Heart left ventricle (tissue), 16 donors: ENCODE measurements around the gene KCNH5. TPM values are rescaled to one million over a fixed set of nuclear protein-coding genes. Genes with fewer than 3 reads are reported as not detected.

Experiments
- ATAC-seq, 4 donors: fragments of 200-7000 bp; cut with Tn5 transposase; one replicate each; pipeline ENCODE4 v1.9.1; 2020 to 2022; ENCODE audit warnings: moderate library complexity in 4 of 4, mild to moderate bottlenecking in 3 of 4, moderate number of reproducible peaks in 1 of 4
- DNase-seq, 5 donors: peaks; one replicate each; pipeline ENCODE4 v3.0.0-alpha.2; 2020
- H3K27ac ChIP-seq, 12 donors: fragments of 200-600 bp; sonication (generic) in 4 of 12; one replicate each; pipeline versions ENCODE4 v1.5.0 to v1.8.0; 2016 to 2022; ENCODE audit warnings: mild to moderate bottlenecking in 2 of 12
- H3K27me3 ChIP-seq, 9 donors: fragments of 200-600 bp; sonication (generic) in 2 of 9; one replicate each; pipeline versions ENCODE4 v1.5.1 to v1.8.0; 2016 to 2022; ENCODE audit warnings: mild to moderate bottlenecking in 3 of 9
- H3K36me3 ChIP-seq, 9 donors: fragments of 200-600 bp; sonication (generic) in 2 of 9; one replicate each; pipeline versions ENCODE4 v1.5.0 to v1.8.0; 2018 to 2022; ENCODE audit warnings: mild to moderate bottlenecking in 2 of 9
- H3K4me1 ChIP-seq, 12 donors: fragments of 200-600 bp; sonication (generic) in 4 of 12; one replicate each; pipeline versions ENCODE4 v1.5.0 to v1.8.0; 2016 to 2022; ENCODE audit warnings: mild to moderate bottlenecking in 3 of 12
- H3K4me3 ChIP-seq, 12 donors: fragments of 200-600 bp; sonication (generic) in 4 of 12; one replicate each; pipeline versions ENCODE4 v1.5.0 to v1.8.0; 2017 to 2022; ENCODE audit warnings: mild to moderate bottlenecking in 9 of 12, moderate library complexity in 4 of 12
- H3K9me3 ChIP-seq, 12 donors: fragments of 200-600 bp; sonication (generic) in 4 of 12; one replicate each; pipeline versions ENCODE4 v1.5.0 to v1.8.0; 2016 to 2022; ENCODE audit warnings: mild to moderate bottlenecking in 1 of 12
- CTCF ChIP-seq, 12 donors: fragments of 200-600 bp; sonication (generic) in 4 of 12; IDR thresholded peaks; one replicate each; pipeline versions ENCODE4 v1.5.0 to v1.8.0; 2018 to 2022; ENCODE audit warnings: antibody characterized with exemption in 12 of 12, mild to moderate bottlenecking in 5 of 12
- POLR2A ChIP-seq, 2 donors: fragments of 450-650 bp; IDR thresholded peaks; one replicate each; pipeline ENCODE4 v1.6.1; 2017; ENCODE audit warnings: antibody characterized with exemption in 2 of 2, mild to moderate bottlenecking in 2 of 2, moderate library complexity in 2 of 2
- WGBS, 4 donors: extraction: QIAGEN DNeasy Blood & Tissue Kit in 2 of 4; methylation state at CpG; one replicate each; pipeline versions ENCODE4 v1.1.5 to v1.1.7; 2013 to 2018; 5-methylcytosine and 5-hydroxymethylcytosine counted together
- intact Hi-C, 10 donors: fragments of 100-400 bp; cut with DNase I; formaldehyde crosslinking; loops; one replicate each; pipeline versions ENCODE4 v1.11.1 to v1.14.2; 2022
- polyA plus RNA-seq, 2 donors: library from polyadenylated mRNA; stranded (reverse); fragments of 200-250 nt; gene quantifications; one replicate each; pipeline ENCODE4 v1.2.3, GENCODE V29; 2013
- total RNA-seq, 9 donors: library from RNA; depleted of rRNA in 2 of 9; stranded (reverse); fragments of >200 nt in 2 of 9; fragmentation: NEBNext Ultra II Directional in 3 of 9; extraction: Animal tissue kit (Norgen Biotek cat#: 25700) in 3 of 9; gene quantifications; one replicate each; pipeline versions ENCODE4 v1.1.0 to v1.2.4, GENCODE V29; 2016 to 2023
- donor health status: ischemic (EF 13 %, LVEDD 7.1; RV severe dilation, severe dysfunction).
- donor health status: healthy with polysubstance abuse.
- donor health status: DM: no; HTN: yes; CAD: no.
- donor health status: DM: no; HTN: no; CAD: no.
- donor health status: ischemic (EF 25% LVEDD 6.9; RV normal size, moderate dysfunction).
- donor health status: ischemic (EF 25% LVEDD 5.7; RV mildly dilated, moderate dysfunction).
- donor health status: healthy.
- donor health status: DM: yes; HTN: yes; CAD: no.
- donor health status: ischemic (EF 35%, LVEDD 5.7; RV mildly dilated, moderate dysfunction).
- donor health status: nonischemic (EF 11% LVEDD 7.7; RV severe dilation, severe dysfunction).
- donor health status: DM: yes; HTN: yes; CAD: no.
- donor health status: PGD.
- donor health status: ischemic (EF 29% LVEDD 5.4; RV normal size, mild dysfunction).
- donor health status: nonischemic (EF 23%, LVEDD 6.1; RV moderate dilation, normal function).

Gene KCNH5
- total and polyA plus RNA-seq, 11 donors, result 0.17 to 0.66 TPM; not detected in 9

GRCh38 chr14:62692490-62693106 lies 352.7 kb downstream of the KCNH5 start:
- Histone ChIP-seq H3K27me3 (no peaks in the 10 kb centered on the region), H3K9me3 (peaks cover 0 to 15% (median under 1%) of the 10 kb centered on the region in 12 donors), H3K36me3 (no peaks in the 10 kb centered on the region), H3K27ac (no peak overlapping the region), H3K4me3 (no peak overlapping the region), H3K4me1 (no peaks in the 10 kb centered on the region)
- ATAC-seq (peak in 1 of 4 donors; percentile 42), DNase-seq (no peak)
- 60 to 97% (median 74%) methylated on average over 2 of the region's 2 CpGs for WGBS, 4 donors
- intact Hi-C loops, result no loop called here
- no peak for TF ChIP-seq POLR2A (IDR thresholded peaks at IDR 0.05)
- TF ChIP-seq CTCF (IDR thresholded peaks at IDR 0.05), result no peak

DNA sequence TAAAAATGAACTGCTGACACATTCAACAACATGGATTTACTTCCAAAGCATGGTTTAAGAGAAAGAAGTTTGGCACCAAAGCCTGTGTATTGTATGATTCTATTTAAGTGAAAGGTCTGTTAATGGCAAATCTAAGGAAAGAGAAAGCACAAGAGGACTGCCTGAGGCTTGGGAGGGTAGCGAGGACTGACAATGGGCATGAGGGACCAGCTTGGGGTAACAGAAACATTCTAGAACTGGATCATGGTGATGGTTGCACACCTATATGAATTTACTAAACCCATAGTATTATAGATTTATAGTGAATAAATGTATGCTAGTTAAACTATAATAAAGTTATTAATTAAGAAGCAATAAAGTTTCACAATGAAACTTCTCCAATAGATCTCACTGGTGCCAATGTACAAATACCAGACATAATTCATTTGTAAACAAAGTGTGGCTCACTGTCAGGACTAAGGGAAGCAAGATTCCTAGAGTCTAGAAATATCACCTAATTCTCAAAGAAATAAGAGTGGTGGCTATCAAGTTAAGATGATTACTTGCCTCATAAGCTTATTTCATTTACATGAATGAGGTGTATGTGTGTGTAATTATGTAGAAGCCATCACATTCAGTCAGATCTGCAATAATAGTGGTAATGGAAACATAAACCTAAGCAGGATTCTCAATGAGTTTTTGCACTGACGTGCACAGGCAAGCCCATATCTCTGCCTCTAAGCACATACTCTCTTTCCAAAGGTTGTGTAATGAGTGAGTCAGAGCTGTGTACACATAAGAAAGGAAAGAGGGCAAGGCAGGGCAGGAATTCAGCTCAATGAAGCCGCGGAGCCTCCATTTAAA lies 353.4 kb downstream of the KCNH5 start:
- Histone ChIP-seq H3K27me3 (no peaks in the 10 kb centered on the region), H3K9me3 (peaks cover 0 to 20% (median 2%) of the 10 kb centered on the region in 12 donors), H3K27ac (no peak overlapping the region), H3K4me3 (no peak overlapping the region), H3K36me3 (no peaks in the 10 kb centered on the region), H3K4me1 (no peaks in the 10 kb centered on the region)
- TF ChIP-seq POLR2A (IDR thresholded peaks at IDR 0.05), result no peak
- no peak for TF ChIP-seq CTCF (IDR thresholded peaks at IDR 0.05)
- intact Hi-C loops, result no loop called here
- ATAC-seq (peak in 3 of 4 donors; percentile 77 to 92 (median 89)), DNase-seq (no peak)
- 50 to 64% (median 57%) methylated on average over 4 of the region's 4 CpGs for WGBS, 4 donors

DNA sequence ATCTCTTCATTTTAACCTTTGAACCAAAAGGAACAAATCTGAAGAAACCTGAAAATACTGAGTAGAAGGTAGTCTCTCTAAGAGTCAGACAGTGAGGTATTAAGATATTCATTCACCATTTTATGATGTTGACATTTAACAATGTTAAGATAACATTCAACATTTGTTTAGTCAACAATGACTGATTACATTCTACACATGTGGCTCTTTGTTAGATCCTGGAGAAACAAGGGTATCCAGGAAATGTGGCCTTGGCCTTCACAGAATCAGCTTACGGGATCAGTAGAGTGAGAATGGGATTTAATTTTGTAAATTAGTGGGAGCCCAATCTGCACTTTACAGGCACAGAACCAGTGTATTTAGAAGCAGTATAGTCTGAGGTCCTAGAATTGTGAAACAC lies 355.5 kb downstream of the KCNH5 start:
- no peak for ATAC-seq
- 72 to 85% (median 77%) methylated on average over 1 of the region's 1 CpG for WGBS, 4 donors
- H3K27me3 ChIP-seq, result no peaks in the 10 kb centered on the region
- H3K36me3 ChIP-seq, result no peaks in the 10 kb centered on the region
- H3K27ac ChIP-seq, result no peak overlapping the region
- H3K4me3 ChIP-seq, result no peak overlapping the region
- H3K4me1 ChIP-seq, result no peaks in the 10 kb centered on the region
- H3K9me3 ChIP-seq, result peaks cover 0 to 20% (median 2%) of the 10 kb centered on the region in 12 donors
- no peak for DNase-seq
- intact Hi-C loops, result no loop called here
- no peak for TF ChIP-seq POLR2A (IDR thresholded peaks at IDR 0.05)
- no peak for TF ChIP-seq CTCF (IDR thresholded peaks at IDR 0.05)

GRCh38 chr14:62687818-62688217 lies 357.4 kb downstream of the KCNH5 start:
- Histone ChIP-seq H3K4me3 (no peak overlapping the region), H3K9me3 (peaks cover 0 to 20% (median 2%) of the 10 kb centered on the region in 12 donors), H3K36me3 (no peaks in the 10 kb centered on the region), H3K27ac (no peak overlapping the region), H3K4me1 (no peaks in the 10 kb centered on the region), H3K27me3 (no peaks in the 10 kb centered on the region)
- ATAC-seq (no peak), DNase-seq (no peak)
- intact Hi-C loops, result no loop called here
- no peak for TF ChIP-seq POLR2A (IDR thresholded peaks at IDR 0.05)
- no peak for TF ChIP-seq CTCF (IDR thresholded peaks at IDR 0.05)
- 86 to 90% (median 88%) methylated on average over 2 of the region's 2 CpGs for WGBS, 4 donors
